HG02798 (cell line): ENCODE results near the gene PLXDC2.

ENCODE experiments used
- ATAC-seq: cut with Tn5 transposase; IDR thresholded peaks from one replicate; pipeline ENCODE4 v1.9.1; 2021; ENCODE audit warnings: mild to moderate bottlenecking; ENCODE audit not compliant: unreplicated experiment, poor library complexity

Gene PLXDC2

DNA sequence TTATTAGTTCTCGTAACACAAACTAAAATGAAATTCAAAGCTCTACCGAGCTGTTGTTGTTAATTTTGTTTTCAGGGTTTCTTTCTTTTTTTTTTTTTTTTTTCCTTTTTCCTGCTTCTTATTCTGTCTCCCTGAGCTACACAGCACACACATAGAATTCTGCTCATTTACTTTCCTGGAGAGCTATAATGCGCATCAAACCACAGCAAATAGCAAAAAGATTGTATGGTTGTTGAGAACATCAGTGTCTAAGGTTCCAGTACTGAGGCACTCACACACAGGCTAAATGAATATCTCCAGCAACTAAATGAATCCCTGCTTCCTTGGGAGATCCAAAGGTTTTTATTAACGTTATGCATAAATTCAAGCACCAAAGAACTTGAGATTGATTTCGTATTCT, 418.3 kb downstream of the PLXDC2 start:
- ATAC-seq: no peak

DNA sequence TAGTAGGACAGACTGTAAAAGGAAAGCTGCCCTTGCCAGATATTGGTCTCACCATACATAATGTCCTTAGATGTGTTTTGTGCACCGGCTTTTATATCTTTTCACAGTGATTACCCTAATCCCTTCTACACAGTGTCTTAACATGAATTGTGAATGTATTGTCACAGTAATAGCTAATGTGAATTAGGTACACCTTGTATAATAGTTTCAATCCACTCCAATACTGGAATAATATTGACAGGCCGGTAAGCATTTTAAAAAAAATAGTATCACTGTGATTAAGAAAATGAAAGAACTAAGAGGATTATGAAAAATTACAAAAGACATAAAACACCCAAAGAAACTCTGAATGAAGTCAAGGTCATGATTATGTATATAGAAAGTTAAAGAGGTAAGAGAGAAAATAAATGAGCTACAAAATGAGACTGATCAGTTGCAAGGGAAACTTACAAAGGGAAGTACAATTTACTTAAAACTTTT, 420.9 kb downstream of the PLXDC2 start:
- no peak for ATAC-seq

DNA sequence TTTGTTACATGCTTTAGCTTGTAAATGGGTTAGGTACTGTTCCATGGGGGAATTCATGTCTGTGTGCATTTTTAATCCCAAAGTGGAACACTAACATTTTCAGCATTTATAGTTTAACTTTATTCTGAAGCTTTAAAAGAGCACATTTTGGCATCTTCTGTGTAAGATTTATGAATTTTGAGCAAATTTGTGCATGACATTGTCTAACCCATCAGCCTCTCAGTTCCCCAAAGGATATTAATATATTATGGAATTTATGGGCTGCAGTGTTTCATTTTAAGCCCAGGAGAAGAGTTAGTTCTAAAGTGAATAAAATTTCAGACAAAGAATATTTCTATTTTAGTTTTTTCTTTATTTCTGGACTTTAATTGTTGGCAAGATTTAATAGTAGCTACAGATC, 421.4 kb downstream of the PLXDC2 start:
- no peak for ATAC-seq

DNA sequence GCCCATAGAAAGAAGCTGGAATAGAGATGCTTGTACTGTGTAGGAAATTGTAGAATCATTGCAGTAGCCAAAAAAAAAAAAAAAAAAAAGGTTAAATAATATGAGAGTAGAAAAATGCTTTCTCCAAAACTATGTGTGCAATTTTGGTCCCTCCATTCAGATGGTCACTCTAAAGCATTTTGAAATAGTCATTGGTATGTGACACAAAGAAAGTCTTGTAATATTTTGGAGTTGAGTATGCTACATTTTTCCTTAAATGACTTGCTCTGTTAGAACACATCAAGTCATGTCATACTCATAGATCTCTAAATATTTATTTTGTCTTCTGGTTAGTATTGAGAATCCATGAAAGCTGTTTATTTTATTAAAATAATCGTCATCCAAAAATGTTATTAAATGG, 424.4 kb downstream of the PLXDC2 start:
- ATAC-seq: no peak

DNA sequence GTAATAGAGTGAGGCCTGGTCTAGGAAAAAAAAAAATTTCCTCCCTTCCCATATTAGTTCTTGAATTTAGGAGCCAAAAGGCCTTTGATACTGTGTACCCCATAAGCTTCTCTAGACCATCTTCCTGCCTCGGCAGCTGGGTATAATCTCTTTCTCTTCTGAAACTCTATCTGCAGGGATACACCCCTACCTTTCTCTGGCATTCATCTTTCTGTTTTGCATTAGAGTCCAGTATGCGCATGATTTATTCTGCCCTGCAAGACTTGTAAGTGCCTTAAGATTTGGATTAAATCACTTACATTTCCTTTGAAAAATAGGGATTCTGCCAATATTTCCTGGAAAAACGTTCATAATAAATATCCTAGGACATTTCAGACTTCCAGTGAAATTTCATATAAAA, 431.2 kb downstream of the PLXDC2 start:
- no peak for ATAC-seq

DNA sequence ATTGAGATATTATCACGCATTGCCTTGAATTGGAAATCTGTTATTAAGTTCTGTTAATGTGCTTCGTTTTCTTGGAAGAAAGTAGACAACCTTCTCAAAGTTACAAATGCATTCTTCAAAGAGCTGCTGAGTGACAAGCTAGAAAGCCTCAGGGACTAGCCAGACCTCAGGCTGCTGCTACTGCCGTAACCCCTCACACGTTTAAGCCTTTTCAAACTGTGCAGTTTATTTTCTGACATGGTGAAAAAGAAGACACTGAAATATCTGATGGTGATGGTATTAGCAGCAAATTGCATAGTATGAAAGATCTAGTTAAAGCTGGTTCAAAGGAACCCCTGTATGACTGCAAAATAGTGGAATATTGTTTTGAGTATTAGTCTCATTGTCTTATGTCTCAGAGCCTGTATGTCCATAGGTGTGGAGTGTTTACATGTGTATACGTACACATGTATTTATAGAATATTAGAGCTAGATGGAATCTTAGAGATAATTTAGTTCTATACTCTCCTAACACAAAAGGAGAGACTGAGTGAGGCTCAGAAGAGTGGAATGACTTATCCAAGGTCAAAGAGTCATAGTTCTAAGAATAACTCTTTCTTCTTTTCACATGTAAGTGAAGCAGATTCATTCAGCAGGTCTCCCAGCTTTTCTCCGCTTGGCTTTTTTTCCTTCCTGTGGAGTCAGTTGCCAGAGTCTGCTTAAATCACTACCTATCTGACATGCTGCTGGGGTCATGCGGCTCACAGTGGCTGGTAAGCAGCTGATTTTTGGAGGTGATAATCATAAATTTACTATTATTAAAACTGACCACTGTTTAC, 431.9 kb downstream of the PLXDC2 start:
- ATAC-seq: no peak

DNA sequence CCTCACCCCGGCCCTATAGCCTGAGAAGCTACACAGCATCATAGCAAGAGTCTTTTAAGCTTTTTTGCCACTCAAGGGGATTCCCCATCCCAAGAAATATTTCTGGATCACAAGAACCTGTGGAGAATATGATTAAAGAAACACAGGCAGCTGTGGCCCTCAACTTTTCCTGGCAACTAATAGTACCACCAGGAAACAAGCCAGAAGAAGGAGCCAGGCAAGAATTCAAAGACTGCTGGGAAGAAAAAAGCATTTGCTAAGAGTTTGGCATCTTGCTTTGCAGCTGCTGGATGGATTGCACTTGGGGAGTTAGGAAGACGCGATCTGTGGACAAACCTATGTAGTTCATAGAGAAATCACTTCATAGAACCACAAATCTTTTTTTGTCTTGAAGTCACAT, 437.8 kb downstream of the PLXDC2 start:
- no peak for ATAC-seq

DNA sequence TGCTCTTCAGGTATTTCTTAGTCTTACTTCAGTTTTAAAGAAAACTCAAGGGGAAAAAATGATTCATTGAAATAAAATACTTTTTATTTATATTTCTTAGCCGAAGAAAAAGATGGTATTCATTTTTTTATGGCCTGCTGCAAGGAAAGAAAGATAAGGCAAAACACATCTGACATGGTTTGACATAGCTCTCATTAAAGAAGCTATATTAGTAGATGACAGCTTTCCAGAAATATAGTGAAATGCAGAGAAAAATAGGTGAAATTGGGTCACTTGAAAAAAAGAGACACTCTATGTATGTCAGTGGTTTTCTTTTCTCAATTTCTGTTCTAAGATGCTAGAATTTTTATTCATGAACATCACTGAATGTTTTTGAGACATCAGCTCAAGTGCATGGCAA, 438.3 kb downstream of the PLXDC2 start:
- no peak for ATAC-seq

DNA sequence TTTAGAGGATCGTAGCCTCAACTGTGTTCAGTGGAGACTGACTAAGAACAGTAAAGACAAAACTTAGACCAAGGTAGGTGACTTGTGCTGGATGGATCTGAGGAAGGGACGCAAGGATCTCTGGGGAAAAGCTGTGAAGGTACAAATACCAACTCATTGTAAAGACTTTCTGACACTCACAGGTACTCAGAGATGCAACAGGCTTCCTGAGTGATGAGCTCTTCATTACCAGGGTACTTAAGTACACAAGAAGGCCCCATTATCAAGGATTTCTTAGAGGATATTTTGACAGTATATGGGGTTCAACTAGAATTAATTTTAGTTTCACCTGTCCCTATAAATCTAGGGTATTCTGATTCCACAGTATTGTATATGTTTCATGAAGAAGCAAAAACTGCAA, 440.7 kb downstream of the PLXDC2 start:
- ATAC-seq: peak; percentile 13

DNA sequence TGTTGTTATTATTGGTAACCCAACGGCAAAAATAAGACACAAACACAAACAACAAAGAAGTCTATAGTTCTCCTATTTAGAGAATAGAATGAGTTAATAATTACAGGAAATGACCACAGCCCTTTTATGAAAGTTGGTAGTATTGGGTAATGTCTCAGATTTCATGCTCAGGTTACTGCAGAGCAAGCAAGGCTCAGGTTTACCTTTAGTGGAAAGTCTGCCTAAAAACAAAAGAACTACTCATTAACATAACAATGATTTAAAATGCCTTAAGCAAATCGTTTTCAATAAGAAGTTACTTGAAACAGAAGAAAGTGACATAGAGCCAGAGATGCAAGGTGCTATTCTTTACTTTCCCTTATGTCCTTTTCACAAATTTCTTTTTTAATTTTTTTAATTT, 441.2 kb downstream of the PLXDC2 start:
- ATAC-seq: peak; percentile 71

DNA sequence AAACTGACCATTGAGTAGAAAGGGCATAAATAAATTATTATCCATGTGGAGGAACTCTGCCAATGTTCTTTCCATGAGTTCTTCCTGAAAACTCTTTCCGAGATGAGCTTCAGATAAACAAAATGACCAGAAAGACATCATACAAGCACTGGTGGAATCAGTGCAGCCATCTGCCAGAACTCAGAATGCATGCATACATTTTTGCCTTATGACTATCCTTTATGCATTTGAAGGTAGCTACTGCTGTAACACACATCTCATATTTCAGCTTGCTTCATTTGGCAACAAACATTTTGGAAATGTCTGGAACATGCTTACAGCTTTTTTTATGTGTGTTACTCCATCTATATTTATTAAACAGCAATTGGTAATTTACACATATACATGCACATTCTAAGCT, 448.9 kb downstream of the PLXDC2 start:
- no peak for ATAC-seq

DNA sequence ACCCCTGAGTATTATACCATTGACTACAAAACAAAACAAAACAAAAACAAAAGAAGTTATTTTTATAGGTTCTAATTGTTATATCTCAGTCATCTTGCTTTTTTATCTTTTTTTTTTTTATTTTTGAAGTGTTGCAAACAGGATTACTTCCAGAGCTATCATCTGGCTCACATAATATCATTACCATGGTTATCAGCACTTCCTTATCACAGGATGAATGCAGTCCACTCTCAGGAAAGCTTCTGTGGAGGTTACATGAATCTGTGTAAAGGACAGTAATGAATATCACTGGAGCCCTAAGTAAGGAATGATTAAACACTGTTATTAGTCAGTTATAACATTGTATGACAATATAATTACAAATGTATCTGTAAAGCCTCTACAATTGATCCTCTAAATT, 451.5 kb downstream of the PLXDC2 start:
- no peak for ATAC-seq

DNA sequence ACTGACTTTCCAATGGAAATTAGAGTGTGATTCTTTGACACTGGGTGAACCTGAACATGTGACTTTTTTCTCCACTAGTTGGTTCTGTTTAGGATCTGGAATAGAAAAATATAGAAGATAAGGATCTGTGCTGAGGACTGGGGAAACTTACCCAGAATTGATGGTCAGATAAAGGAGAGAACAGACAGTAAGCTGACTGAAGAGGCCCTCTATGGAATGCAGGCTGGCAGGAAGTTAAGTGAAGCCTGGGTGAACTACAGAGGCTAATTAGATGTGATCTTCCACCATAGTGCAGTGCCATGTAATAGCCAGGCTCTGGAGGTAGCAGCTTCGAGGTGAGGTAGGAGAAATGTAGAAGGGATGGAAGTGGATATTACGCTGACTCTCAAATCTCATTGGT, 455.3 kb downstream of the PLXDC2 start:
- ATAC-seq: no peak

DNA sequence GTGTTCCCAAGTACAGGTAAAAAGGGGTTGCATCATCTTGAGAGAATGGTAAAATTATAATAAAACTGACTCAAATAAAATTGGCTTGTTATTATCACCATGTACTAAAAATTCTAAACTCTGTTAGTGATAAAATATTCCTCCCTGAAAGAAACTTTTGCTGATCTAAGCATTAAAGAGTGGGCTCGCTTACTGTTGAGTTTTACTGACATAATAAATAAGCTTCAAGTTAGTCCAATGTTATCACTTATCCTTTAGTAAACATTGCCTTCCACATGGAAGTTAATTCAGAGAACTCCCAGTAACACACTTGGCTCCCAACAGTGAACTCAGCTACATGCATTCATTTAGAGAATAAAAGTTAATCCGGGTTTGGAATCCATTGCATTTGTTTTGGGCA, 456.4 kb downstream of the PLXDC2 start:
- no peak for ATAC-seq

DNA sequence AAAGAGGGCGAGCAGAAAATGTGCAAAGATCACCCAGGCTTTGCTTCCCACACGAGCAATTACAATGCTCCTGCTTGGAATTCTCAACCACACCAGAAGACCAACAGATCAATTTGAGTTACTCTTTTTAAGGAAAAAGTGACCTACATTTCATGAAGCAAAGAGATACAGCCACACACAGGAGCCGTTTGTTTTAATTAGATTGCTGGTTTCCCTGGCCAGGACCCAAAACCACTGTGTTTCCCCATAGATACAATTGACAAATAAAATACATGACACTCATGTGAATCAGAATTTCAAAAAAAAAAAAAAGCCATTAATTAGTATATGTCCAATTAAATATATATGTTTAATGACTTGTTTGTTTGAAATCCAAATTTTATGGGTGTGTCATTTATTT, 458.3 kb downstream of the PLXDC2 start:
- no peak for ATAC-seq

DNA sequence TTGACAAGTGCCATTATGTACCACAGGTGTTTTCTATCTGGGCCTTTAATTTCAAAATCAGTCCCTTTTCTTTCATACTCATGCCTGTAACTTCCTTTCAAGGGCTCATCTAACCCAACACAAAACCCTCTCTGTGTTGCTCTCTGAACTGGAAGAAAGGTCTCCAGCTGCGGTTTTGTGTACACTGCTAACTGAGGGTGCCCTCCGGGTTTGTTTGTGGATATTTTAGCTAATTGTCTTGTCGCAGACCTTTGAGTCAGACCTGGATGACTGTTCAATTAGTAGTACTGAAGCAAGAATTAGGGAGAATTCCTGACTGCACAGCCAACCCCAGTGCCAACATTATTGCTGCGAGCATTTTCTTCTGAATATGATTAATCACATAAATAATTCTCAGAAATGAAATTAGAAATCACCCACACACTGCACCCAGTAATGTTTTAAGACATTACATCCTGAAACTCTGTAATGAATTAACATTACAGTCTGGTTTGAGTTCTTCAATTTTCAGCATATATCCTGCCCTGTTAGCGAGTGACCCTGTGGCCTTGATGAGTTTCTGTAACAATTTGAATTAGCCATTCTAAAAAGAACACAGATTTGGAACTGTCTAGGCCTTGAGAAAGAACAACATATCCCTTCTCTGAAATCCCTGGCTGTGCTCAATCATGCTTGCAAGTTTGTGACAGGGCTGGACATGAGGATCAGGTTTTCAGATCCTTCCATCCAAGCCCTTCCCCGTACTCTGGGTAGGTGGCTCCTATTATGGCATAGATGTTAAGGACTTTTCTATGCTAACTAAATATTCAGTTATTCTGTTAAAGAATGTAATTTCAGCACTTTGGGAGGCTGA, 460.1 kb downstream of the PLXDC2 start:
- ATAC-seq: no peak

DNA sequence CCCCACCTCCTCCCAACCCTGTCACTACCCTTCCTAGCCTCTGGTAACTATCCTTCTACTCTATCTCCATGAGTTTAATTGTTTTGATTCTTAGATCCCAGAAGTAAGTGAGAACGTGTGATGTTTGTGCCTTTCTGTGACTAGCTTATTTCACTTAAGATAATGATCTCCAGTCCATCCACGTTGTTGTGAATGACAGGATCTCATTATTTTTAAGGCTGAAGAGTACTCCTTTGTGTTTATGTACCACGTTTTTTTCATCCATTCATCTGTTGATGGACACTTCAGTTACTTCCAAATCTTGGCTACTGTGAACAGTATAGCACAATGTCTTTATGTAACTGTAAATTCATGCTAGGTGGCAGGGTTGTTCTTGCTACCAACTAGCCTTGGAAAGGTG, 461.6 kb downstream of the PLXDC2 start:
- no peak for ATAC-seq

DNA sequence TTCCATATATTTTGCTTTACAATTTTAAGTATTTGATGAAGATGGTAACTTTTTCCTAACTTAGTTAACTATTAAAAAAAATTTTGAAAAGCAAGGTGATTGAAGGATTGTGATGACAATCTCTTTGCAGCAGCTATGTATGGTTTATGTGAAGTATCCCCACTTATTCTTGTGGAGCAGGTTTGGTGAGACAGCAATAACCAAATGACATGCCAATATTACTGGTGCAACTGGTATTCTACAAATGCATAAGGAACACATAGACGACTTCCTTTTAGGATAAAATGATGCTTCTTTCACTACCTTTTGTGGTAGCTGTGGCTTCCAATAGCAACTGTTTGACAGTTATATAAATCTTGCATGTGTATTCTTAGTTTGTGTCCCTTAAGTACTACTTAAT, 465.3 kb downstream of the PLXDC2 start:
- ATAC-seq: no peak

DNA sequence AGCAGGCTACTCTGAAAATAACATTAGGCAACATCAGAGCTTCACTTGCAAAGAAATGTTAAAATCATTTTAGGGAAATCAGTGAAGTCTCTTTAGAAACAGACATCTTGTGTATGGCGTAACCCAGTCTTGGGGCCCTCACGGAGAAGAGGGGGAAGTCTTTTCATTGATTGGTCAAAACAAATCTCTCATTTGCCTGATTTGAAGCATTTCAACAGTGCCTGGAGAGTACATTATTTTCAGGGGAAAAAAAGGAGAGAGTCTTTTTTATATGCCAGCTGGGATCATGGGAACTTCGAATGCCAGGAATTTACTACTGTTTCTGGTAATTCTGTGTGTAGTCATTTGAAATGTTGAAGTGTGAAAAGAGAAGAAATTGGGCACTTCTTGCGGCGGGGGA, 471.4 kb downstream of the PLXDC2 start:
- no peak for ATAC-seq

DNA sequence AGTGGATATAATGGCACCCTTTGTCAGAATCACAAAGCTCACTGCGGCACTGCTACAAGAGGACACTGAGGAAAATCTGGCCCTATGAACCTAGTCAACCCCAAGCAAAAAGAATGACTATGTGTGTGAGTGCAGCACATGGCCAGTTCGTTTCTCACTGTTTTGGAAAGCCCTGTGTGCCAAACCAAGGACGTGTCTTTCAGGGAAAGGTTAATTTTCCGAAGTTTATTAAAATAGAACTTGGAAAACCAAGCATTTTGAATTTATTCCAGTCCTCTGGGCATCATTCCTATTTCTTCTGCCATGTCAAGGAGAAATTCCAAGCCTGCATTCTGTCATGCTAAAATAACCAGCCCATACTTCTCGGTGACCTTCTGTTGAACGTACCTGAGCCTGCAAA, 471.8 kb downstream of the PLXDC2 start:
- no peak for ATAC-seq

DNA sequence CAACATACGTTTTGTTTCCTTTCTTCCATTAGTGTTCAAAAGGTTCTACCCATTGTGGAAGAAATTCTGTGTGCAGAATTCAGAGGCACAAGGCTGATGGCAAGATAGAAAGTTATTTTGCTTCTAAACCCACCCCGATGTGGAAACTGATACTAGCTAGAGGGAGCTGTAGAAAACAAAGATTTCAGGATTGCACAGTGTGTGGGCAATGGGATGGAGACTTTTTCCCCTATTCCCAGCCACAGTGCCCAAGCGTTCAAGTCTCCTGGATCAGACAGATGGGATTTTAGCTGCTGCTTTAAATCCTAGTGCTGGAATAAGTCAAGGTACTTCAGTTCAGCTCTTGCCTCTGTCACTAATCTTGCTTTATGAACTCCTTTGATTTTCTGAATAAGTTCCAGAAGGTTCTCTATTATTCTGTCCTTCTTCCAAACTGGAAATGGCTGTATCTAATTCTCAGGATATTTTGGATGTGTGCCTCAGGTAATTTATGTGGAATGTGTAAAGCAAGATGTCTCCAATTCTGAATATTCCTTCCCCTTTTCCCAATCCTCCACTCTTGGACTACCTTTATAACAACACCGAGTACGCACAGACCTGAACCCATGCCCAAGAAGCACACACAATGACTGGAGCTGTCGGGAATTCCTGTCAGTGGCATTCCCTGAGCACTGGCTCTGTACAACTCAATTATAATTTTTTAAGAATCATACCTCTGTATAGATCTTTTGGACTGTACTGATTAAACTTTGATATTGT, 473.0 kb downstream of the PLXDC2 start:
- ATAC-seq: no peak
